ENCODE data around the gene VAMP4. TPM values are rescaled to one million over a fixed set of nuclear protein-coding genes. Genes with fewer than 3 reads are reported as not detected.

VAMP4 gene
- polyA plus RNA-seq, 1 donor: 9.9 TPM

DNA sequence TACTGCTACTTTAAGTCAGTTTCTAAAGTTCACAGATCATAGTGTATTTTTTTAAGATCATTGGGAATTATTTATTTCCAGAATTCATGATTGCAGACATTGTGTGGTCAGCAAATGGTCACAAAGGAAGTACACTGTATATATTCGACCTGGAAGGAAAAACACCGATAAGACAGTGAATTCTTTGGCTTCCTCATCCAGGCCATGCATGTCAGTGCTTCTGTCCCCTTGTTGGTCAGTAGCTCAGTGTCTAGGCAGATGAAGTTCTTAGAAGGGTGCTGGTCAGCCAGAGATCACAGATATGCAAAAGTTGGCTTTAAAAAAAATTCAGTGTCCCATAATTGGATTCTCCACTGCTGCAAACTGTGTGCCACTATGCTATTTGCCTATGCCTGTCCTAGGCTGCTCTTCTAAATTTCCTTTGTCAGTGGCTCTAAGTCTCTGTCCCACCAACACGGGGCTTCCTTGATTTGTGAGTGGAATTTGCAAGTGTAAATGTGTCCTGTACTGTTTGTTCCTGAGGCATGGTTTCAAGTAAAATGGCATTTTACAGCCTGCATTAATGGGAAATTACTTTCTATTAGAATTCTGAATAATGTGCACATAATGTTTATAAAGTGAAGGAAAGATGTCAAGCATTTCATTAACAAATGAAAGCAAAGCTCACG, 12.0 kb upstream of the VAMP4 start:
- DNase-seq: no peak
- no peak overlapping the region for H3K27ac ChIP-seq (ENCODE audit: low read length)
- H3K9me3 ChIP-seq (ENCODE audit: control insufficient read depth, low read depth, low read length): no peaks in the 10 kb centered on the region
- no peaks in the 10 kb centered on the region for H3K4me1 ChIP-seq (ENCODE audit: control insufficient read depth, insufficient read depth, low read length)
- H3K27me3 ChIP-seq (ENCODE audit: control insufficient read depth, insufficient read depth, low read length): peaks cover 6% of the 10 kb centered on the region
- H3K4me3 ChIP-seq (ENCODE audit: low read length): no peak overlapping the region
- H3K36me3 ChIP-seq (ENCODE audit: control insufficient read depth, insufficient read depth, low read length): no peaks in the 10 kb centered on the region
- no CpG with 5 or more reads among the region's 4 CpGs for WGBS (ENCODE audit: insufficient coverage, low lambda C conversion rate)

- Histone ChIP-seq H3K27me3 (ENCODE audit: control insufficient read depth, insufficient read depth, low read length) (peaks cover 5% of the 10 kb centered on the region), H3K9me3 (ENCODE audit: control insufficient read depth, low read depth, low read length) (no peaks in the 10 kb centered on the region), H3K4me3 (ENCODE audit: low read length) (no peak overlapping the region), H3K36me3 (ENCODE audit: control insufficient read depth, insufficient read depth, low read length) (no peaks in the 10 kb centered on the region), H3K4me1 (ENCODE audit: control insufficient read depth, insufficient read depth, low read length) (no peaks in the 10 kb centered on the region), H3K27ac (ENCODE audit: low read length) (no peak overlapping the region)
- 100% methylated on average over 2 of the region's 2 CpGs for WGBS (ENCODE audit: insufficient coverage, low lambda C conversion rate)
- DNase-seq: no peak
These were observed 11.3 kb upstream of the VAMP4 start for GRCh38 chr1:171753182-171753581.

GRCh38 chr1:171751221-171751620, 9.4 kb upstream of the VAMP4 start:
- WGBS (ENCODE audit: insufficient coverage, low lambda C conversion rate): no CpG with 5 or more reads among the region's 6 CpGs
- no peaks in the 10 kb centered on the region for H3K36me3 ChIP-seq (ENCODE audit: control insufficient read depth, insufficient read depth, low read length)
- DNase-seq: no peak
- H3K4me1 ChIP-seq (ENCODE audit: control insufficient read depth, insufficient read depth, low read length): no peaks in the 10 kb centered on the region
- no peaks in the 10 kb centered on the region for H3K9me3 ChIP-seq (ENCODE audit: control insufficient read depth, low read depth, low read length)
- H3K4me3 ChIP-seq (ENCODE audit: low read length): no peak overlapping the region
- H3K27ac ChIP-seq (ENCODE audit: low read length): no peak overlapping the region
- no peaks in the 10 kb centered on the region for H3K27me3 ChIP-seq (ENCODE audit: control insufficient read depth, insufficient read depth, low read length)

GRCh38 chr1:171748651-171749050, 6.8 kb upstream of the VAMP4 start:
- DNase-seq: no peak

DNA sequence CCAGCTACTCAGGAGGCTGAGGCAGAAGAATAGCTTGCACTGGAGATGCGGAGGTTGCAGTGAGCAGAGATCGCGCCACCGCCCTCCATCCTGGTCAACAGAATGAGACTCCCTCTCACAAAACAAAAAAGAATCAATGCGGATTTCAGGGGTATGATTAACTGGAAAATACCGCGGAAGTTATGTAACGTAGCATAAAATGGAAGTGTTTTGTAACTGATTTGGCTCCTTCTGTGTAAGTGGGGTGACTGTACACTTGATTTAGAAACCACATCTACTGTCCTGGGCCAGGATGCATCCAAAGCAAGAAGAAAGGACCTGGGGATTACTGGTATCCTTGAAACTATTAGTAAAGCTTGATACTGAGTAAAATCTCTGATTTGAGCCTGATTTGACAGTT, 3.1 kb upstream of the VAMP4 start:
- Histone ChIP-seq H3K4me1 (ENCODE audit: control insufficient read depth, insufficient read depth, low read length) (peaks cover 6% of the 10 kb centered on the region), H3K9me3 (ENCODE audit: control insufficient read depth, low read depth, low read length) (no peaks in the 10 kb centered on the region), H3K27me3 (ENCODE audit: control insufficient read depth, insufficient read depth, low read length) (no peaks in the 10 kb centered on the region), H3K27ac (ENCODE audit: low read length) (no peak overlapping the region), H3K4me3 (ENCODE audit: low read length) (no peak overlapping the region), H3K36me3 (ENCODE audit: control insufficient read depth, insufficient read depth, low read length) (no peaks in the 10 kb centered on the region)
- WGBS (ENCODE audit: insufficient coverage, low lambda C conversion rate): 95% methylated on average over 7 of the region's 8 CpGs
- no peak for DNase-seq

More at GRCh38 chr1:171748651-171749050, 6.8 kb upstream of the VAMP4 start:
- Histone ChIP-seq H3K9me3 (ENCODE audit: control insufficient read depth, low read depth, low read length) (no peaks in the 10 kb centered on the region), H3K4me1 (ENCODE audit: control insufficient read depth, insufficient read depth, low read length) (no peaks in the 10 kb centered on the region), H3K36me3 (ENCODE audit: control insufficient read depth, insufficient read depth, low read length) (no peaks in the 10 kb centered on the region), H3K27me3 (ENCODE audit: control insufficient read depth, insufficient read depth, low read length) (no peaks in the 10 kb centered on the region), H3K4me3 (ENCODE audit: low read length) (no peak overlapping the region), H3K27ac (ENCODE audit: low read length) (no peak overlapping the region)
- no CpG with 5 or more reads among the region's 3 CpGs for WGBS (ENCODE audit: insufficient coverage, low lambda C conversion rate)

- Histone ChIP-seq H3K4me3 (ENCODE audit: low read length) (no peak overlapping the region), H3K36me3 (ENCODE audit: control insufficient read depth, insufficient read depth, low read length) (no peaks in the 10 kb centered on the region), H3K27me3 (ENCODE audit: control insufficient read depth, insufficient read depth, low read length) (no peaks in the 10 kb centered on the region), H3K9me3 (ENCODE audit: control insufficient read depth, low read depth, low read length) (no peaks in the 10 kb centered on the region), H3K4me1 (ENCODE audit: control insufficient read depth, insufficient read depth, low read length) (peaks cover 6% of the 10 kb centered on the region), H3K27ac (ENCODE audit: low read length) (peak overlapping the region; percentile 97)
- whole genome bisulfite sequencing (ENCODE audit: insufficient coverage, low lambda C conversion rate): 20% methylated on average over 1 of the region's 8 CpGs
- DNase-seq: peak in 1 of 2 donors; percentile 29
These were observed 1.4 kb upstream of the VAMP4 start for GRCh38 chr1:171743081-171743870.

GRCh38 chr1:171742577-171742922, 685 bp upstream of the VAMP4 start:
- peak overlapping the region; percentile 97 for H3K27ac ChIP-seq (ENCODE audit: low read length)
- no peaks in the 10 kb centered on the region for H3K9me3 ChIP-seq (ENCODE audit: control insufficient read depth, low read depth, low read length)
- H3K4me3 ChIP-seq (ENCODE audit: low read length): peak overlapping the region; percentile 95
- H3K27me3 ChIP-seq (ENCODE audit: control insufficient read depth, insufficient read depth, low read length): no peaks in the 10 kb centered on the region
- peaks cover 6% of the 10 kb centered on the region for H3K4me1 ChIP-seq (ENCODE audit: control insufficient read depth, insufficient read depth, low read length)
- DNase-seq: no peak
- 0% methylated on average over 7 of the region's 14 CpGs for WGBS (ENCODE audit: insufficient coverage, low lambda C conversion rate)
- H3K36me3 ChIP-seq (ENCODE audit: control insufficient read depth, insufficient read depth, low read length): peaks cover 4% of the 10 kb centered on the region

DNA sequence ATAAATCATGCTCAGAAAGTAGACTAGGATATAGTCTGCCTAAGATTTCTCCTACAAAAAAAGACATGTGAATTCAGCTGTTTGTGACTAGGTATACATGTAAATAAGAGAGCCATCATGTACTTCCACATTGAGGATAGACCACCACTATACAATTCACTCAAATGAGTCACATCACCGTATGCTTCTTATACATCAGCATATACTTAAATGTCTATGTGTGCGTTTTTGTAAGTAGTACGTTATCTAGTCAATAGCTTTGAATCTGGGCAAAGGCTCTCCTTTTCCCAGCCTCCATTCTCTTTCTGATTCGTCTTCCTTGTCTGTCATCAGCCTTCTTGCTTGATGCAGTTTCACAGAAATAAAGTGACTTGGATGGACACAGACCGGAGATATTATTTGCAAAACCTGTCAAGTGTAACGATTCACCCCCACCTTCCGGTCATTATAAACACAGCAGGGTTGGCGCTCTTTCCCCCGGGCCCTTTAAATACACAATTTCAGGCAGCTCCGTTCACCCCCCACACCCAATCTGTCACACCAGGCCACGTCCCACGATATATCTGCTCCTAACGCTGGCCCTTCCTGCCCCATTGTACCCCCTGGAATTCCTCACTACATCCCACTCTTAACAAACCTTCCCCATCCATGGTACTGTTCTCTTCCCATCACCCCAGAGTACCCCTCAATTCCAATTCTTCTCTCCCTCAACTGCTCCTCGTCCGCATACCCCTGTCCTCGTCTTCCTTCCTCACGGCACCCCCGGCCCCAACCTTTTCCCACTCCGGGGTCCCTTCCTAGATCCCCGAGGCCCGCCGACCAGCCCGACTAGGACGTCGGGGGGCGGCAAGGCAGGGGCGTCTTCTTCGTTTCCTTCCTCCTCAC, 636 bp downstream of the VAMP4 start:
- no peak for DNase-seq
- H3K9me3 ChIP-seq (ENCODE audit: control insufficient read depth, low read depth, low read length): no peaks in the 10 kb centered on the region
- H3K27me3 ChIP-seq (ENCODE audit: control insufficient read depth, insufficient read depth, low read length): no peaks in the 10 kb centered on the region
- peak overlapping the region; percentile 97 for H3K27ac ChIP-seq (ENCODE audit: low read length)
- H3K36me3 ChIP-seq (ENCODE audit: control insufficient read depth, insufficient read depth, low read length): peaks cover 12% of the 10 kb centered on the region
- WGBS (ENCODE audit: insufficient coverage, low lambda C conversion rate): 0% methylated on average over 3 of the region's 28 CpGs
- peaks cover 6% of the 10 kb centered on the region for H3K4me1 ChIP-seq (ENCODE audit: control insufficient read depth, insufficient read depth, low read length)
- peak overlapping the region; percentile 95 for H3K4me3 ChIP-seq (ENCODE audit: low read length)

- no CpG with 5 or more reads among the region's 2 CpGs for WGBS (ENCODE audit: insufficient coverage, low lambda C conversion rate)
- H3K36me3 ChIP-seq (ENCODE audit: control insufficient read depth, insufficient read depth, low read length): peaks cover 13% of the 10 kb centered on the region
- DNase-seq: no peak
- no peak overlapping the region for H3K4me3 ChIP-seq (ENCODE audit: low read length)
- no peaks in the 10 kb centered on the region for H3K9me3 ChIP-seq (ENCODE audit: control insufficient read depth, low read depth, low read length)
- H3K27me3 ChIP-seq (ENCODE audit: control insufficient read depth, insufficient read depth, low read length): no peaks in the 10 kb centered on the region
- H3K27ac ChIP-seq (ENCODE audit: low read length): no peak overlapping the region
- peaks cover 6% of the 10 kb centered on the region for H3K4me1 ChIP-seq (ENCODE audit: control insufficient read depth, insufficient read depth, low read length)
These were observed 1.5 kb downstream of the VAMP4 start for GRCh38 chr1:171740356-171740863.

- H3K4me1 ChIP-seq (ENCODE audit: control insufficient read depth, insufficient read depth, low read length): peaks cover 6% of the 10 kb centered on the region
- H3K4me3 ChIP-seq (ENCODE audit: low read length): no peak overlapping the region
- H3K27ac ChIP-seq (ENCODE audit: low read length): no peak overlapping the region
- no peak for DNase-seq
- H3K36me3 ChIP-seq (ENCODE audit: control insufficient read depth, insufficient read depth, low read length): peaks cover 13% of the 10 kb centered on the region
- no peaks in the 10 kb centered on the region for H3K27me3 ChIP-seq (ENCODE audit: control insufficient read depth, insufficient read depth, low read length)
- H3K9me3 ChIP-seq (ENCODE audit: control insufficient read depth, low read depth, low read length): no peaks in the 10 kb centered on the region
- WGBS (ENCODE audit: insufficient coverage, low lambda C conversion rate): 83% methylated on average over 1 of the region's 2 CpGs
These were observed 2.2 kb downstream of the VAMP4 start for GRCh38 chr1:171739656-171740055.
